Measurements from ENCODE around the gene MGARP.

The MGARP gene

DNA sequence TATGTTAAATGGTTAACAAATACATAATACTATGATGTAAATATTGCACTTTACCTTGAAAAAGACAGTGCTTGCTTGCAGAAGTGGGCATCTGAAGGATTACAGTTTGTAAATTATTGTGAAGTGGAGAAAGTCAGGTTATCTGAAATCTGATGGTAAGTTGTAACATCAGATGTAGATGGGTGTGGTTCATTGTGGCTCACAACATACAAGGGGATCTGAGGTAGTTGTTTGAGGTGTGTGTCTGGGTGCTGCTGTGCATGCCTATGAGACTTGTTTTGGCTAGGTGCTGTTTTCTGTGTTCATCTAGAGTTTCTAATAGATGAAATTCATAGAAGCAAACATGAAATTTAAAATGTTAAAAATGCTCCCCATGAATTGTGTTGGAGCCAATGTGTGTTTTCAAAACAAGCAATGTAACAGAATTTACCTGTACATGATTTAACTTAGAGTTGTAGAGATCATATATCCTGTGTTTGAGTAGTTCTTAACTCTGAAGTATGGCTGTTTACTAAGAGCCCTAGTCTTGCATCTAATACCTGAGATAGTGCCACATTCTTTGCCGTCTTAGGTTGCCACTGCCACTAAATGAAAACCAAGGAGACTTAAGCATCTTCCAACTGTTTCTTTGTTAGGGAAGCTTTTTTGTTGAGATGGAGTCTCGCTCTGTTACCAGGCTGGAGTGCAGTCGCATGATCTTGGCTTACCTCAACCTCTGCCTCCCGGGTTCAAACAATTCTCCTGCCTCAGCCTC is 34.2 kb upstream of the MGARP start:
- 0 out of 2 replicates have a peak overlapping the region, but pooled peaks have one; percentile 5 for H3K27ac ChIP-seq
- no peak for TF ChIP-seq ZFX (IDR thresholded peaks at IDR 0.05; ENCODE audit: borderline replicate concordance)
- TF ChIP-seq, protein P1, sequence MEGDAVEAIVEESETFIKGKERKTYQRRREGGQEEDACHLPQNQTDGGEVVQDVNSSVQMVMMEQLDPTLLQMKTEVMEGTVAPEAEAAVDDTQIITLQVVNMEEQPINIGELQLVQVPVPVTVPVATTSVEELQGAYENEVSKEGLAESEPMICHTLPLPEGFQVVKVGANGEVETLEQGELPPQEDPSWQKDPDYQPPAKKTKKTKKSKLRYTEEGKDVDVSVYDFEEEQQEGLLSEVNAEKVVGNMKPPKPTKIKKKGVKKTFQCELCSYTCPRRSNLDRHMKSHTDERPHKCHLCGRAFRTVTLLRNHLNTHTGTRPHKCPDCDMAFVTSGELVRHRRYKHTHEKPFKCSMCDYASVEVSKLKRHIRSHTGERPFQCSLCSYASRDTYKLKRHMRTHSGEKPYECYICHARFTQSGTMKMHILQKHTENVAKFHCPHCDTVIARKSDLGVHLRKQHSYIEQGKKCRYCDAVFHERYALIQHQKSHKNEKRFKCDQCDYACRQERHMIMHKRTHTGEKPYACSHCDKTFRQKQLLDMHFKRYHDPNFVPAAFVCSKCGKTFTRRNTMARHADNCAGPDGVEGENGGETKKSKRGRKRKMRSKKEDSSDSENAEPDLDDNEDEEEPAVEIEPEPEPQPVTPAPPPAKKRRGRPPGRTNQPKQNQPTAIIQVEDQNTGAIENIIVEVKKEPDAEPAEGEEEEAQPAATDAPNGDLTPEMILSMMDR (IDR thresholded peaks at IDR 0.05): no peak

DNA sequence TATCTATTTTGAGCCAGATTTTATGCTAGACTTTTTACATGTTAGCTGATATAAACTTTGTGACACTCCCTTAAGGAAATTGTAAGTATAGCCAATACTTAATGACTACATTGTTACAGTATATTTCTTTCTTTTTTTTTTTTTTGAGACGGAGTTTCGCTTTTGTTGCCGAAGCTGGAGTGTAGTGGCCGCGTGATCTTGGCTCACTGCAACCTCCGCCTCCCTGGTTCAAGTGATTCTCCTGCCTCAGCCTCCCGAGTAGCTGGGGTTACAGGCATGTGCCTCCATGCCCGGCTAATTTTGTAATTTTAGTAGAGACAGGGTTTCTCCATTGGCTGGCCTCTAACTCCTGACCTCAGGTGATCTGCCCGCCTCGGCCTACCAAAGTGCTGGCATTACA is 33.4 kb upstream of the MGARP start:
- H3K27ac ChIP-seq: 0 out of 2 replicates have a peak overlapping the region, but pooled peaks have one; percentile 25

DNA sequence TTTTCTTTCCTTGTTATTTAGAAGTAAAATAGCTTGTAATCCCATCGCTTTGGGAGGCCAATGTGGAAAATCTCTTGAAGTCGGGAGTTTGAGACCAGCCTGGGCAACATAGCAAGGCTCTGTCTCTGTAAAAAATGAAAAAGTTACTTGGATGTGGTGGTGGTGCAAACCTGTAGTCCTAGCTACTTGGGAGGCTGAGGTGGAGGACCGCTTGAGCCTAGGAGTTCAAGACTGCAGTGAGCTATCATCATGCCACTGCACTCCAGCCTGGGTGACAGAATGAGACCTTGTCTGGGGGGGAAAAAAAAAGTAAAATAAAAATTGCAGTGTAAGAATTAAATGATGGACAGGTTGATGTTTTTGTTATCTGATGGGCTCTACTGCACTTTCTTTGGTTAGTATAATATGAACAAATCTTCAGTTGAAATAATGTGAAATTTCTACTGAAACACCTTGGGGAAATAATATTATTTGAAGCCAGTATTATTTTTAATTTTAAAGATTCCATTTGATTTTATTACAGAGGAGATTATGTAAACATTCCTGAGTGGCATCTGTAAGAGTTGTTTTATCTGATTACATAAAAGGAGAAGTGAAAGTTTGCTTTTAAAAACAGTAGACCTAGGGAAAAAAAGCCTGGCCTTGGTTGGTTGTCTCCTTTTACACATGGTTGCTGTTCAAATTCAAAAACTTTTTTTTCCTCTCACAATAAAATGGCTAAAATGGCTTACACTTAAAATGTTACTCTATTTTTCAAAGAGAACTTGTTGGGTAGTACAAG is 32.7 kb upstream of the MGARP start:
- 0 out of 2 replicates have a peak overlapping the region, but pooled peaks have one; percentile 25 for H3K27ac ChIP-seq
- TF ChIP-seq, protein P1 (IDR thresholded peaks at IDR 0.05): no peak
- TF ChIP-seq ZFX (IDR thresholded peaks at IDR 0.05; ENCODE audit: borderline replicate concordance): no peak

DNA sequence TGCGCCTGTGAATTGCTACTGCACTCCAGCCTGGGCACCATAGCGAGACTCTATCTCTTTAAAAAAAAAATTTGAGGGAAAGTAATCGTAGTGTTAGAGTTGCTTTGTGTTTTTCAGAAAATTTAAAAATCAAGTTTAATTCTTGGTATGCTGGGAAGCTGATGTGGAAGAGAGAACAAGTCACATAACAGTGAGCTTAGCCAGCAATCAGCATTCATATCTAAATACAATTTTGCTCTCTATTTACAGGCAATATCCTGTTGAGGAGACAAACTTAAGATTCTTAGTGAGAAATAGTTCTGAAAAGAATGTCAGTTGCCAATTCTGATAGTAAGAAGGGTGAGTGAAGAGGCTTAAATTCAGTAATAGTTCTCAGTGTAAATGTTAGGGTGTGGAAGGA is 31.9 kb upstream of the MGARP start:
- no peak for TF ChIP-seq ZFX (IDR thresholded peaks at IDR 0.05; ENCODE audit: borderline replicate concordance)
- no peak overlapping the region for H3K27ac ChIP-seq

DNA sequence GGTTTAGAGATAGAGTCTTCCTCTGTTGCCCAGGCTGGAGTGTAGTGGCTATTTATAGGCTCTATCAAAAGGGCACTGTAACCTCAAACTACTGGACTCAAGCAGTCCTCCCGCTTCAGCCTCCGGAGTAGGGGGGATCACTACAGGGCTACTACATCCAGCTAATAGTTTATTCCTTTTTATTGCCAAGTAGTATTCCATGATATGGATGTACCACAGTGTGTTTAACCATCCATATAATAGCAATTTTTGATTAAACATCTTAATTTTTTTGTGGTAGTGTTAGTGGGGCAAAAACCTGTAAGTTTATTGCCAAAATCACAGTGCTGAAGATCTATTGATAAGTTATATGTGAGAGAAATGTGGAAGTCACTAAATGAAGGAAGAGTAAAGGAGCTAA is 24.9 kb upstream of the MGARP start:
- no peak for TF ChIP-seq ZFX (IDR thresholded peaks at IDR 0.05; ENCODE audit: borderline replicate concordance)
- TF ChIP-seq, protein P1 (IDR thresholded peaks at IDR 0.05): no peak

DNA sequence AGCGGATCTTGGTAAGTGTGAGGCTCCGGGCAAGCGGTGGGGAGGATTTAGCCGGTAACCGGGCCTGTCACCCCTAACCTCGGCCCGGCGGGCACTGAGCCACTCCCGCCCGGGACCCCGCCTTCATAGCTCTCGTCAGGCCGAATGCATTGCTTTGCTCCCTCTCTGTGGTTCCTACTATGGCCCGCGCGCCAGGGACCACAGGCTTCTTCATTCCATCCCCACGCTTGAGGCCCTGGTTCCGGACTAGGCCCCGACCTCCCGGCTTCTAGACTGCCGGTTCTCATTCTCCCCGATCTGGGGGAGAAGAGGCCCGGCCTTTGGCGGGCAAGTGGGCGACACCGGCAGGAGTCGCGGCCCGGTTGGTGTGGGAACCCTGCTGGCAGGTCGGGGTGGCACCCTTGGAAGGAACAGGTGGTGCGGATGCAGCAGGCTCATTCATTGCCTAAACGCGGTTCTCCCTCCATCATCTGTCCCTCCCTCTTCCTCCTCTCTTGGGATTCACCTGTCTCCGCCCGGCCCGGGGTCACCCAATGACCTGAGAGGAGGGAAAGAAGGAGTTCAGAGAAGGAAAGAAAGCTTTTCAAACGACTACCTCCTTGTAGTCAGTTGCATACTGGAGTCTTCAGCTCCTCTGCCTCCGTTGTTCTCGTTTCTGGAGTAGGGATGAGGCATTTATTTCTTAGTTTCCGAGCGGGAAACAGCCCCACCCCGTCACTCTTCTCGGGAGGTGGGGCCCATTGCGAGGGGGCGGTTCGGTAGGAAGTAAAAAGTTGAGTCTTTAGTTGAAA is 22.0 kb upstream of the MGARP start, which contains the start of gene NDUFC1:
Gene NDUFC1, minus strand, starts transcription at position 657 of the 791 bp plus-strand sequence. CDS start 6,679 bp downstream, outside the sequence.
- peak within 1 kb of the TSS; percentile 95 for H3K27ac ChIP-seq
- TF ChIP-seq ZFX (IDR thresholded peaks at IDR 0.05; ENCODE audit: borderline replicate concordance): no peak

More for the DNA sequence above, 24.9 kb upstream of the MGARP start:
- no peak overlapping the region for H3K27ac ChIP-seq

DNA sequence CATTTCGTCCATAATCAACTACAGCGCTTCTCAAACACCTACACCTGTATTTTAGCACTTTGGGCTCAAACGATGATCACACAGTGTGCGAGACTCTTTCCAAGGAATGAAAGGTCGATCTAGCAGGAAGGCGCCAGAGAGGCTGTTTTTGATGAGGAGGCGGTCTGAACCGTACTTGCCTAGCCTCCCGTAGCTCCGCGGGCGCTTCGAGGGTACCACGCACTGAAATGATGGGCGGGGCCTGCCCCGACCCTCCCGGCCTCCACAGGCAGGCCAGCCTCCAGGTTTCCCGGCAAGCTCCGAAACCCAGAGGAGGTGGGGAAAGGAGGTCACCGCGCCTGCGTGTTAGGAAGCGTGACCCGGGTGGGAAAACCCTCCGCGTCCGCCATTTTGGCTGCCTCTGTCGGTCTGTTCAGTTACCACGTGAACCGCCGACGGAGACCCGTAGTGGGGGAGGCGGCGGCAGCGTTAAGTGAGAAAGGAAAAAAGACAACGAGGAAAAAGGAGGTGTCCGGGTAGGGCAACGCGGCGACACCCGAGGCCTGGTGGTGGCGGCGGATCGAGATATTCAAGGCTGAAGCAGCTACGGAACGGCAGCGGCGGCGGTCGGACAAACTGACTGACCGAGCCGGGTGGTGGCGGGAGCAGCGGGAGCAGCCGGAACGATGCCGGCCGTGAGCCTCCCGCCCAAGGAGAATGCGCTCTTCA is 21.2 kb upstream of the MGARP start, which contains the start of gene NAA15:
Gene NAA15, plus strand, starts transcription at position 393 of the 708 bp plus-strand sequence. Its CDS starts 273 bp downstream, at position 666.
- H3K27ac ChIP-seq: peak within 1 kb of the TSS; percentile 95
- no peak for TF ChIP-seq ZFX (IDR thresholded peaks at IDR 0.05; ENCODE audit: borderline replicate concordance)
- TF ChIP-seq, protein P1 (IDR thresholded peaks at IDR 0.05): no peak

All from 22Rv1 (cell line).